HG03108 (cell line): ENCODE results near the gene MATCAP1.

ENCODE experiments used
- ATAC-seq: cut with Tn5 transposase; IDR thresholded peaks from one replicate; pipeline ENCODE4 v1.9.1; 2021; ENCODE audit warnings: moderate library complexity; ENCODE audit not compliant: unreplicated experiment

Gene MATCAP1

GRCh38 chr16:67144943-67145342 lies 38.8 kb downstream of the MATCAP1 start:
- no peak for ATAC-seq

- ATAC-seq: no peak
These were observed 41.4 kb downstream of the MATCAP1 start for GRCh38 chr16:67142342-67142741.

- no peak for ATAC-seq
These were observed 42.4 kb downstream of the MATCAP1 start for GRCh38 chr16:67141391-67141790.

- no peak for ATAC-seq
These were observed 46.2 kb downstream of the MATCAP1 start for GRCh38 chr16:67137605-67138004.

GRCh38 chr16:67129422-67129821 lies 54.3 kb downstream of the MATCAP1 start:
- ATAC-seq: no peak

GRCh38 chr16:67128887-67129286 lies 54.9 kb downstream of the MATCAP1 start:
- ATAC-seq: no peak

- no peak for ATAC-seq
These were observed 55.3 kb downstream of the MATCAP1 start for GRCh38 chr16:67128417-67128816.
